ENCODE results near the gene BMP7.
"Not testable (repeated sequence)": the region's sequence is repeated elsewhere in the genome, so short reads cannot be mapped to it uniquely, and the experiment has no call there.

Gene BMP7

GRCh38 chr20:57194154-57194553 lies 72.3 kb downstream of the BMP7 start:
- DNase-seq (ENCODE audit: low read depth, low spot score): no peak

GRCh38 chr20:57193094-57193493 lies 73.3 kb downstream of the BMP7 start:
- DNase-seq (ENCODE audit: low read depth, low spot score): no peak

- no peak for DNase-seq (ENCODE audit: low read depth, low spot score)
Measured at GRCh38 chr20:57192311-57192710, 74.1 kb downstream of the BMP7 start.

- not testable (repeated sequence) for DNase-seq (ENCODE audit: low read depth, low spot score)
Measured at GRCh38 chr20:57191265-57191638, 75.2 kb downstream of the BMP7 start.

GRCh38 chr20:57190536-57191264 lies 75.7 kb downstream of the BMP7 start:
- no peak for DNase-seq (ENCODE audit: low read depth, low spot score)

- DNase-seq (ENCODE audit: low read depth, low spot score): no peak
Measured at GRCh38 chr20:57189713-57190112, 76.7 kb downstream of the BMP7 start.

- no peak for DNase-seq (ENCODE audit: low read depth, low spot score)
Measured at GRCh38 chr20:57188576-57189079, 77.8 kb downstream of the BMP7 start.

GRCh38 chr20:57188056-57188455 lies 78.4 kb downstream of the BMP7 start:
- DNase-seq (ENCODE audit: low read depth, low spot score): no peak

- DNase-seq (ENCODE audit: low read depth, low spot score): no peak
Measured at GRCh38 chr20:57187068-57187634, 79.3 kb downstream of the BMP7 start.

- DNase-seq (ENCODE audit: low read depth, low spot score): no peak
Measured at GRCh38 chr20:57186192-57186591, 80.2 kb downstream of the BMP7 start.

GRCh38 chr20:57185188-57185743 lies 81.2 kb downstream of the BMP7 start:
- no peak for DNase-seq (ENCODE audit: low read depth, low spot score)

GRCh38 chr20:57183457-57184009 lies 82.9 kb downstream of the BMP7 start:
- DNase-seq (ENCODE audit: low read depth, low spot score): no peak

GRCh38 chr20:57181639-57182038 lies 84.8 kb downstream of the BMP7 start:
- no peak for DNase-seq (ENCODE audit: low read depth, low spot score)

- no peak for DNase-seq (ENCODE audit: low read depth, low spot score)
Measured at GRCh38 chr20:57180954-57181353, 85.5 kb downstream of the BMP7 start.

- no peak for DNase-seq (ENCODE audit: low read depth, low spot score)
Measured at GRCh38 chr20:57180387-57180786, 86.1 kb downstream of the BMP7 start.

GRCh38 chr20:57179265-57179664 lies 87.2 kb downstream of the BMP7 start:
- no peak for DNase-seq (ENCODE audit: low read depth, low spot score)

- no peak for DNase-seq (ENCODE audit: low read depth, low spot score)
Measured at GRCh38 chr20:57178582-57179111, 87.8 kb downstream of the BMP7 start.

- DNase-seq (ENCODE audit: low read depth, low spot score): no peak
Measured at GRCh38 chr20:57177636-57178280, 88.7 kb downstream of the BMP7 start.

- DNase-seq (ENCODE audit: low read depth, low spot score): no peak
Measured at GRCh38 chr20:57176842-57177241, 89.6 kb downstream of the BMP7 start.

GRCh38 chr20:57175397-57176010 lies 90.9 kb downstream of the BMP7 start:
- DNase-seq (ENCODE audit: low read depth, low spot score): no peak

GRCh38 chr20:57174737-57175136 lies 91.7 kb downstream of the BMP7 start:
- DNase-seq (ENCODE audit: low read depth, low spot score): no peak

GRCh38 chr20:57173986-57174385 lies 92.5 kb downstream of the BMP7 start:
- no peak for DNase-seq (ENCODE audit: low read depth, low spot score)
